A673 (cell line): Measurements from ENCODE around the gene KCNH5. TPM values are rescaled to one million over a fixed set of nuclear protein-coding genes. Genes with fewer than 3 reads are reported as not detected.

ENCODE experiments used
- BruUV-seq: library from RNA; stranded (reverse); fragments of 400-500 nt; replicated peaks from 2 replicates; lab custom pipeline; 2021; lab: Mats Ljungman, UMichigan
- CTCF ChIA-PET: fragments of 300-600 bp; sonication (Branson Sonifier 250); formaldehyde crosslinking; loops from one replicate; lab custom pipeline; 2022; ENCODE audit warnings: antibody characterized with exemption; lab: Charles Lee
- POLR2A ChIA-PET: fragments of 300-600 bp; sonication (Branson Sonifier 250); formaldehyde crosslinking; loops from one replicate; lab custom pipeline; 2022; ENCODE audit warnings: antibody characterized with exemption; ENCODE audit not compliant: low non-redundant PET; lab: Charles Lee
- DNase-seq: peaks from one replicate; pipeline ENCODE4 v3.0.0-alpha.2; 2015; ENCODE audit warnings: low spot score
- H3K27ac ChIP-seq: fragments of 200-600 bp; sonication (generic); 2 replicates; pipeline ENCODE4 v1.5.1; 2016; ENCODE audit warnings: mixed run types, low read depth, mild to moderate bottlenecking, mixed read lengths, antibody characterized with exemption, low read length; ENCODE audit not compliant: poor library complexity, severe bottlenecking
- H3K27me3 ChIP-seq: fragments of 200-600 bp; sonication (generic); replicated peaks from 2 replicates; pipeline ENCODE4 v1.6.1; 2017; ENCODE audit warnings: mixed run types, low read depth, mild to moderate bottlenecking, mixed read lengths, antibody characterized with exemption, low read length; ENCODE audit not compliant: insufficient read depth, poor library complexity
- H3K36me3 ChIP-seq: fragments of 200-600 bp; sonication (generic); 2 replicates; pipeline ENCODE4 v1.6.1; 2016; ENCODE audit warnings: mixed run types, mild to moderate bottlenecking, mixed read lengths, antibody characterized with exemption, low read length; ENCODE audit not compliant: insufficient read depth, poor library complexity, severe bottlenecking
- H3K4me1 ChIP-seq: fragments of 200-600 bp; sonication (generic); 2 replicates; pipeline ENCODE4 v1.6.1; 2017; ENCODE audit warnings: mixed run types, mild to moderate bottlenecking, mixed read lengths, antibody characterized with exemption, low read length; ENCODE audit not compliant: insufficient read depth, poor library complexity, severe bottlenecking
- H3K4me3 ChIP-seq: fragments of 200-600 bp; sonication (generic); 2 replicates; pipeline ENCODE4 v1.5.1; 2016; ENCODE audit warnings: low read depth, mixed run types, mild to moderate bottlenecking, mixed read lengths, low read length; ENCODE audit not compliant: poor library complexity, severe bottlenecking
- H3K9me3 ChIP-seq: fragments of 200-600 bp; sonication (generic); 2 replicates; pipeline ENCODE4 v1.6.1; 2016; ENCODE audit warnings: mixed run types, low read depth, mild to moderate bottlenecking, mixed read lengths, antibody characterized with exemption, low read length; ENCODE audit not compliant: poor library complexity, severe bottlenecking
- CTCF ChIP-seq: fragments of 300-800, 200-600 bp; sonication (generic); conservative IDR thresholded peaks from 2 replicates; pipeline ENCODE4 v1.5.1; 2017; ENCODE audit warnings: low read depth, mild to moderate bottlenecking, antibody characterized with exemption, low read length, moderate library complexity, mixed read lengths
- EZH2 ChIP-seq: fragments of 200-600 bp; sonication (generic); IDR thresholded peaks from 2 replicates; pipeline ENCODE4 v1.6.1; 2017; ENCODE audit warnings: borderline replicate concordance, low read depth, mild to moderate bottlenecking, mixed read lengths, antibody characterized with exemption, low read length; ENCODE audit not compliant: poor library complexity, severe bottlenecking
- intact Hi-C: fragments of 100-400 bp; cut with micrococcal nuclease; formaldehyde crosslinking; loops from one replicate; pipeline ENCODE4 v1.10.0; 2022; ENCODE audit not compliant: unreplicated experiment
- total RNA-seq: library from RNA; stranded (reverse); gene quantifications from 2 replicates; pipeline ENCODE4 v1.2.3, GENCODE V29; 2021

Gene KCNH5
- total RNA-seq, 1 experiment from 2014 or later = 27.9 TPM

- ChIA-PET CTCF (no interaction called here), POLR2A (no interaction called here)
- Histone ChIP-seq H3K36me3 (no peaks in the 10 kb centered on the region), H3K4me1 (peaks cover 13% of the 10 kb centered on the region), H3K4me3 (no peak overlapping the region), H3K27ac (no peak overlapping the region), H3K9me3 (no peaks in the 10 kb centered on the region), H3K27me3 (no peaks in the 10 kb centered on the region)
- intact Hi-C loops = no loop called here
- no peak for DNase-seq
- TF ChIP-seq EZH2 (no peak), CTCF (no peak)
- BruUV-seq = no TSS peak
Measured at GRCh38 chr14:62710811-62711210, 334.4 kb downstream of the KCNH5 start.

GRCh38 chr14:62709773-62710172, 335.5 kb downstream of the KCNH5 start:
- Histone ChIP-seq H3K27me3 (no peaks in the 10 kb centered on the region), H3K9me3 (no peaks in the 10 kb centered on the region), H3K27ac (no peak overlapping the region), H3K4me1 (peaks cover 13% of the 10 kb centered on the region), H3K36me3 (no peaks in the 10 kb centered on the region), H3K4me3 (no peak overlapping the region)
- intact Hi-C loops = no loop called here
- POLR2A ChIA-PET = no interaction called here
- TF ChIP-seq EZH2 (no peak), CTCF (no peak)
- CTCF ChIA-PET = no interaction called here
- DNase-seq = no peak
- no TSS peak for BruUV-seq

- BruUV-seq = no TSS peak
- Histone ChIP-seq H3K9me3 (no peaks in the 10 kb centered on the region), H3K4me1 (peaks cover 6% of the 10 kb centered on the region), H3K27me3 (no peaks in the 10 kb centered on the region), H3K36me3 (no peaks in the 10 kb centered on the region), H3K27ac (no peak overlapping the region), H3K4me3 (no peak overlapping the region)
- CTCF ChIA-PET = no interaction called here
- POLR2A ChIA-PET = no interaction called here
- intact Hi-C loops = no loop called here
- DNase-seq = no peak
- TF ChIP-seq CTCF (no peak), EZH2 (no peak)
Measured at GRCh38 chr14:62706217-62706616, 339.0 kb downstream of the KCNH5 start.
